ENCODE results near the gene DXO. TPM values are rescaled to one million over a fixed set of nuclear protein-coding genes. Genes with fewer than 3 reads are reported as not detected.

DXO gene
- total and polyA plus RNA-seq, 4 donors = 4.5 to 11.0 (median 9.3) TPM

DNA sequence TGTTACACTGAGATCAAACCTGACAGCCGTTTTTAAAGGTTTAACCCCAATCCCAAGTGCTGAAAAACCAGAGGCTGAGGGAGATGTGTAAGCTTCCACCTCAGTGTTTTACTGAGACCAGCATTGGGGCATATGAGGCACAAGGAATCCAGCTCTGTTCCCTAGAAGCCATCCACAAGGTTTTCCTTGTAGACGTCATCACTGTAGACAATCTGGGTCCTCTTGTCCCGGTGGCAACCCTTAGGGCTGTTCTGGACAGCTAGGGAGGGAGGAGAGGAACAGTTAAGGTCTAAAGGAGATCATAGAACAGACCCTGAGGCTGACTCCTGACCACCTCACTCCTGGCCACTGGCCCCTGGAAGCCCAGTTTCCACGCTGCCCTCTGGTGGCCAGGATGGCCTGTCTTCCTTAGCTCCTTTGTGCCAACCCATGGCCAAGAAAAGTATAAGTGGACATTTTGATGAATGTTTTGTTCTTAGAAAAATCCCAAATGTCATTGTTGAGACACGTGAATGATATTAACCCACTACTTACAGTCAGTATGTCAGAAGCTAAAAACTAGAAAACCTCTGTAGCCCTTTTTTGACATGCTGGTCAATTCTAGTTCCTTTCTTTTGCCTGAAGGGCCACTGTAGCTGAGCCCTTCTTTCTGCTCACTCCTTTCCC lies 19.7 kb downstream of the DXO start:
- peak; percentile 66 for DNase-seq (ENCODE audit: low spot score)
- peak overlapping the region in 1 of 2 donors; percentile 19 for H3K27ac ChIP-seq (ENCODE audit: low read depth in 1 of 2, low read length in 2 of 2)
- TF ChIP-seq RAD21 (IDR thresholded peaks at IDR 0.05) (peak; percentile 72 to 84), FOXA1 (IDR thresholded peaks at IDR 0.05) (no peak), RXRA (IDR thresholded peaks at IDR 0.05) (peak in 1 of 2 donors; percentile 26)
- TF ChIP-seq, protein P1, sequence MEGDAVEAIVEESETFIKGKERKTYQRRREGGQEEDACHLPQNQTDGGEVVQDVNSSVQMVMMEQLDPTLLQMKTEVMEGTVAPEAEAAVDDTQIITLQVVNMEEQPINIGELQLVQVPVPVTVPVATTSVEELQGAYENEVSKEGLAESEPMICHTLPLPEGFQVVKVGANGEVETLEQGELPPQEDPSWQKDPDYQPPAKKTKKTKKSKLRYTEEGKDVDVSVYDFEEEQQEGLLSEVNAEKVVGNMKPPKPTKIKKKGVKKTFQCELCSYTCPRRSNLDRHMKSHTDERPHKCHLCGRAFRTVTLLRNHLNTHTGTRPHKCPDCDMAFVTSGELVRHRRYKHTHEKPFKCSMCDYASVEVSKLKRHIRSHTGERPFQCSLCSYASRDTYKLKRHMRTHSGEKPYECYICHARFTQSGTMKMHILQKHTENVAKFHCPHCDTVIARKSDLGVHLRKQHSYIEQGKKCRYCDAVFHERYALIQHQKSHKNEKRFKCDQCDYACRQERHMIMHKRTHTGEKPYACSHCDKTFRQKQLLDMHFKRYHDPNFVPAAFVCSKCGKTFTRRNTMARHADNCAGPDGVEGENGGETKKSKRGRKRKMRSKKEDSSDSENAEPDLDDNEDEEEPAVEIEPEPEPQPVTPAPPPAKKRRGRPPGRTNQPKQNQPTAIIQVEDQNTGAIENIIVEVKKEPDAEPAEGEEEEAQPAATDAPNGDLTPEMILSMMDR (IDR thresholded peaks at IDR 0.05; ENCODE audit: low read depth, low read length, missing input control) = peak; percentile 65

DNA sequence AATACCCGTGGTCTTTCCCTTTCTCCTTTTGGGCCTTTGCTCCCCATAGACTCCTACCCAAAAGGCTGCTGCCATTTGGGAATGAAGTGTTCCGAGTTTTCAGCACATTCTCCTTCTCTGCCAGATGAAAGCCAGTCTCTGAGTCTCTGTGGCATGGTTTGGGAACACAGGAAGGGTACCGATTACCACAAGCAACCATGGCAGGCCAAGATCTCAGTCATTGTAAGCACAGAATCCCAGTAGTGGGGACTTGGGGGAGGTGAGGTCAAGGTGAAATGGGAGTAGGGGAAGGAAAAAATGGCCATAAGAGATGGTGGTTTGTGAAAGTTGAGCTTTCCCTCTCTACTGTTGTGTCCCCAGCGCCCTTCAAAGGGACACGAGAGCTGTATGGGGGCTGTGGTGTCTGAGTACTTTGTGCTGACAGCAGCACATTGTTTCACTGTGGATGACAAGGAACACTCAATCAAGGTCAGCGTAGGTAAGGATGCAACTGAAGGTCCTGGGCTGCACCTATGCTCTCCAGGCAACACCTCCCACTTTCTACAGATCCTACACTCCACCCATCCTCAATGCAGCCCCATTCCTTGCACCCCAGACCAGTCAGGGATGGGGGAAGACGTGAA lies 21.9 kb downstream of the DXO start:
- Histone ChIP-seq H3K9ac (ENCODE audit: low read depth in 1 of 2, low read length in 2 of 2) (no peak overlapping the region), H3K36me3 (ENCODE audit: control insufficient read depth in 4 of 4, insufficient read depth in 3 of 4, low read depth in 1 of 4, low read length in 3 of 4) (peaks cover 8 to 62% (median 45%) of the 10 kb centered on the region in 4 donors)

More for the DNA sequence above, 19.7 kb downstream of the DXO start:
- H3K9ac ChIP-seq (ENCODE audit: low read depth in 1 of 2, low read length in 2 of 2) = no peak overlapping the region
- no peak overlapping the region for H3K4me3 ChIP-seq (ENCODE audit: low read depth in 1 of 3, low read length in 3 of 3)
- no peaks in the 10 kb centered on the region for H3K9me3 ChIP-seq (ENCODE audit: control insufficient read depth in 4 of 4, low read length in 3 of 4)
- H3K4me1 ChIP-seq (ENCODE audit: control insufficient read depth in 4 of 4, insufficient read depth in 4 of 4, low read length in 3 of 4) = peaks cover 0 to 28% (median 16%) of the 10 kb centered on the region in 4 donors
- peaks cover 8 to 77% (median 51%) of the 10 kb centered on the region in 4 donors for H3K36me3 ChIP-seq (ENCODE audit: control insufficient read depth in 4 of 4, insufficient read depth in 3 of 4, low read depth in 1 of 4, low read length in 3 of 4)
- no peaks in the 10 kb centered on the region for H3K27me3 ChIP-seq (ENCODE audit: control insufficient read depth in 4 of 4, insufficient read depth in 4 of 4, low read length in 3 of 4)
- WGBS = 50% methylated on average over 5 of the region's 5 CpGs

DNA sequence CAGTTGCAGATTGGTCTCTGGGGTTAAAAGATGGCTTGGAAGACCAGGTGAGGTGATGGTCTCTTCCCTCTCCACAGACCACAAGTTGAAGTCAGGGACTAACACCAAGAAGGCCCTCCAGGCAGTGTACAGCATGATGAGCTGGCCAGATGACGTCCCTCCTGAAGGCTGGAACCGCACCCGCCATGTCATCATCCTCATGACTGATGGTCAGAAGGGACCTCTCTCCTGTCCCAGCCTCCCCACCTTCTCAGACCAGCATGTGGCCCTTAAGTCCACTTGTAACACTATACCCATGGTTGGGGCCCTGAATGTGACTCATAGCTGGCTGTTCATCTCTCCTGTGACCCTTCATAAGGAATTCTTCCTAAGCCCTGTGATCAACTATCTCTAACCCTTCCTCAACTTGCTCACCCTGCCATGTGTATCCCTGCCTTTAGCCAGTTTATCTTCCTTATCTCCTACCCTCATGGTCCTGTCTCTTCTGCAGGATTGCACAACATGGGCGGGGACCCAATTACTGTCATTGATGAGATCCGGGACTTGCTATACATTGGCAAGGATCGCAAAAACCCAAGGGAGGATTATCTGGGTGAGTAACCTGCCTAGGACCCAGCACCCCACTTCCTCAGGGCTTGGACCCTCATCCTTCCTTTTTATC lies 23.1 kb downstream of the DXO start:
- no peaks in the 10 kb centered on the region for H3K9me3 ChIP-seq (ENCODE audit: control insufficient read depth in 4 of 4, low read length in 3 of 4)
- DNase-seq (ENCODE audit: low spot score) = no peak
- peak overlapping the region; percentile 71 to 93 for H3K27ac ChIP-seq (ENCODE audit: low read depth in 1 of 2, low read length in 2 of 2)
- no peak overlapping the region for H3K9ac ChIP-seq (ENCODE audit: low read depth in 1 of 2, low read length in 2 of 2)
- peaks cover 4 to 52% (median 43%) of the 10 kb centered on the region in 4 donors for H3K36me3 ChIP-seq (ENCODE audit: control insufficient read depth in 4 of 4, insufficient read depth in 3 of 4, low read depth in 1 of 4, low read length in 3 of 4)
- TF ChIP-seq EGR1 (IDR thresholded peaks at IDR 0.05; ENCODE audit: low read depth in 2 of 2) = no peak
- no peak for TF ChIP-seq FOXA2 (IDR thresholded peaks at IDR 0.05)
- no peak for TF ChIP-seq JUND (IDR thresholded peaks at IDR 0.05)
- TF ChIP-seq FOXA1 (IDR thresholded peaks at IDR 0.05) = no peak
- H3K4me1 ChIP-seq (ENCODE audit: control insufficient read depth in 4 of 4, insufficient read depth in 4 of 4, low read length in 3 of 4) = peaks cover 7 to 43% (median 28%) of the 10 kb centered on the region in 4 donors
- WGBS = 80% methylated on average over 6 of the region's 6 CpGs
- peak overlapping the region in 1 of 3 donors; percentile 81 for H3K4me3 ChIP-seq (ENCODE audit: low read depth in 1 of 3, low read length in 3 of 3)
- no peaks in the 10 kb centered on the region for H3K27me3 ChIP-seq (ENCODE audit: control insufficient read depth in 4 of 4, insufficient read depth in 4 of 4, low read length in 3 of 4)

More for the DNA sequence above, 21.9 kb downstream of the DXO start:
- H3K4me1 ChIP-seq (ENCODE audit: control insufficient read depth in 4 of 4, insufficient read depth in 4 of 4, low read length in 3 of 4) = peaks cover 2 to 32% (median 20%) of the 10 kb centered on the region in 4 donors
- H3K4me3 ChIP-seq (ENCODE audit: low read depth in 1 of 3, low read length in 3 of 3) = no peak overlapping the region
- H3K9me3 ChIP-seq (ENCODE audit: control insufficient read depth in 4 of 4, low read length in 3 of 4) = no peaks in the 10 kb centered on the region
- H3K27me3 ChIP-seq (ENCODE audit: control insufficient read depth in 4 of 4, insufficient read depth in 4 of 4, low read length in 3 of 4) = no peaks in the 10 kb centered on the region
- DNase-seq (ENCODE audit: low spot score) = no peak
- H3K27ac ChIP-seq (ENCODE audit: low read depth in 1 of 2, low read length in 2 of 2) = peak overlapping the region; percentile 8 to 41
- TF ChIP-seq, protein P2, sequence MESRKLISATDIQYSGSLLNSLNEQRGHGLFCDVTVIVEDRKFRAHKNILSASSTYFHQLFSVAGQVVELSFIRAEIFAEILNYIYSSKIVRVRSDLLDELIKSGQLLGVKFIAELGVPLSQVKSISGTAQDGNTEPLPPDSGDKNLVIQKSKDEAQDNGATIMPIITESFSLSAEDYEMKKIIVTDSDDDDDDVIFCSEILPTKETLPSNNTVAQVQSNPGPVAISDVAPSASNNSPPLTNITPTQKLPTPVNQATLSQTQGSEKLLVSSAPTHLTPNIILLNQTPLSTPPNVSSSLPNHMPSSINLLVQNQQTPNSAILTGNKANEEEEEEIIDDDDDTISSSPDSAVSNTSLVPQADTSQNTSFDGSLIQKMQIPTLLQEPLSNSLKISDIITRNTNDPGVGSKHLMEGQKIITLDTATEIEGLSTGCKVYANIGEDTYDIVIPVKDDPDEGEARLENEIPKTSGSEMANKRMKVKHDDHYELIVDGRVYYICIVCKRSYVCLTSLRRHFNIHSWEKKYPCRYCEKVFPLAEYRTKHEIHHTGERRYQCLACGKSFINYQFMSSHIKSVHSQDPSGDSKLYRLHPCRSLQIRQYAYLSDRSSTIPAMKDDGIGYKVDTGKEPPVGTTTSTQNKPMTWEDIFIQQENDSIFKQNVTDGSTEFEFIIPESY (IDR thresholded peaks at IDR 0.05) = no peak
- no peak for TF ChIP-seq FOXA2 (IDR thresholded peaks at IDR 0.05)
- TF ChIP-seq GABPA (IDR thresholded peaks at IDR 0.05 in 1 of 2, conservative IDR thresholded peaks at IDR 0.05 in 1 of 2) = no peak
- 92% methylated on average over 7 of the region's 7 CpGs for WGBS
